GM19372 (cell line): ENCODE data around the gene FCRL5.

ENCODE experiments used
- ATAC-seq: cut with Tn5 transposase; IDR thresholded peaks from one replicate; pipeline ENCODE4 v1.9.1; 2021; ENCODE audit warnings: mild to moderate bottlenecking, low read depth, moderate library complexity; ENCODE audit not compliant: unreplicated experiment

Gene FCRL5

GRCh38 chr1:157532569-157532968 is 19.7 kb downstream of the FCRL5 start:
- no peak for ATAC-seq

DNA sequence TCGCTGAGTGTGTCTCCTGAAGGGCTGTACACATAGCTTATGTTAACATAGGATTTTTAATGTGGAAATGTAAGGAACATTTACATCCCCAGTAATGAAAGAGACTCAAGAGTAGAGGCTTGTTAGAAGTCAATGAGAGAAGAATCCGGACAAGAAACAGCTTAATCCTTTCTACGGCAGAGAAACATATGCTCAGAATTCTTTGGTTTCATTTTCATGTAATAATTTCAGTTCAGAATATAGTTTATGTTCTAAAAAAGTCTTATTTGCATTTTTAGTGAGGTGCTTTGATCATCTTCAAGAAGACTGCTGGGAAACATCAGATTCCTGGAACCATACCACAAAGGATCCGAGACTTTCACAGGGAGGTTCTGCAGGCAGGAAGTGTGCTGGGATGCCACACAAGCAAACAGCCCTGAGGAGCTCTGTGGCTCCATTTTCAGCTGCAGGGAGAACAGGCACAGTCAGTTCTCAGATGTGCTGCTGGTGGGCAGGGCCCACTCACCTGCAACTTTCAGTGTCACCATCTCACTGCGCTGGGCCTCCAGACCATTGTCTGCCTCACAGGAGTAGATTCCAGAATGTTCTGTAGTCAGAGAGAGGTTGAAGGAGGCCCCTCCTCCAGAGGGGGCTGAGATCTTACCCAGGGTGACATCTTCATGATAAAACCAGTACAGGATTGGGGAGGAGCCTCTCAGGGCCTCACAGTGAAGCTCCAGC is 28.4 kb downstream of the FCRL5 start:
- peak; percentile 61 for ATAC-seq

DNA sequence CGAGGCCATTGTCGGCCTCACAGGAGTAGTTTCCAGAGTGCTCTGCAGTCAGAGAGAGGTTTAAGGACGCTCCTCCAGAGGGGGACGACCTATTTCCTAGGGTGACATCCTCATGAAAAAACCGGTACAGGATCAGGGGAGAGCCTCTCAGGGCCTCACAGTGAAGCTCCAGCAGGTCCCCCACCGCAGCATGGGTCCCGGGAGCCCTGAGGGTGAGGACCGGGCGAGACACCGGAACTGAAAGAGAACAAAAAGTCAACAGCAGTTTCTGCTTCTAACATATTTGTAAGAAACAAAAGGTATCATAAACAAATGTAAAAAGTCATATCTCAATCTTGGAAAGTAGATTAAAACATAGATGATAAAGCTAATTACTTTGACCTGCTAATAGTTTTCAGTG is 31.3 kb downstream of the FCRL5 start:
- no peak for ATAC-seq

DNA sequence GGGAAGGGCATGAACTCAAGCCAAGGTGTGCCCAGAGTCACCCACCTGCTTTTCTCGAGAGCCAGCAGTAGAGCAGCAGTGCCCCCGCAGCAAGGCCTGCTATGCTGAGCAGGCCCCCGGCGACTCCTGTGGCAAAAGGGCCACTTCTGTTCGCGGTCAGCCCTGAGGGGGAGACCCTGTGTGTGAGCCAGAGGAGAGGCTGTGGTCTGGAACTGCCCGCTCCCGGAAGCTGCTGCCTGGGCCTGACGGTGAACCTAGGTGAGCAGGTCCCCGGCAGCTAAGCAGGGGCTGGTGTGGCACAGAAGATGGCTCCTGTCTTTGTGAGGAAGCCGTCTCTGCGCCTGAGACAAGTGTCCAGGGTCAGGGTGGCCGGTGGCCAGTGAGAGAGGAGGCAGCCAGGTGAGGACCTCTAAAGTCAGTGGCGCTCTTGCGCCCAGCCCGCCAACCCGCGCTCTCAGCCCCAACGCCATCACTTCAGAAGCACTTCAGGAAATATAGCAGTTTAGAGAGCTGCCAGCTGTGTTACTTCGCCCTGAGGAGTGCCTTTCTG is 31.9 kb downstream of the FCRL5 start:
- no peak for ATAC-seq

GRCh38 chr1:157519451-157519850 is 32.9 kb downstream of the FCRL5 start:
- ATAC-seq, result no peak

GRCh38 chr1:157517016-157517415 is 35.3 kb downstream of the FCRL5 start:
- ATAC-seq, result no peak

- ATAC-seq, result no peak
Observed at GRCh38 chr1:157515709-157516108, 36.6 kb downstream of the FCRL5 start.

GRCh38 chr1:157515141-157515540 is 37.2 kb downstream of the FCRL5 start:
- no peak for ATAC-seq

DNA sequence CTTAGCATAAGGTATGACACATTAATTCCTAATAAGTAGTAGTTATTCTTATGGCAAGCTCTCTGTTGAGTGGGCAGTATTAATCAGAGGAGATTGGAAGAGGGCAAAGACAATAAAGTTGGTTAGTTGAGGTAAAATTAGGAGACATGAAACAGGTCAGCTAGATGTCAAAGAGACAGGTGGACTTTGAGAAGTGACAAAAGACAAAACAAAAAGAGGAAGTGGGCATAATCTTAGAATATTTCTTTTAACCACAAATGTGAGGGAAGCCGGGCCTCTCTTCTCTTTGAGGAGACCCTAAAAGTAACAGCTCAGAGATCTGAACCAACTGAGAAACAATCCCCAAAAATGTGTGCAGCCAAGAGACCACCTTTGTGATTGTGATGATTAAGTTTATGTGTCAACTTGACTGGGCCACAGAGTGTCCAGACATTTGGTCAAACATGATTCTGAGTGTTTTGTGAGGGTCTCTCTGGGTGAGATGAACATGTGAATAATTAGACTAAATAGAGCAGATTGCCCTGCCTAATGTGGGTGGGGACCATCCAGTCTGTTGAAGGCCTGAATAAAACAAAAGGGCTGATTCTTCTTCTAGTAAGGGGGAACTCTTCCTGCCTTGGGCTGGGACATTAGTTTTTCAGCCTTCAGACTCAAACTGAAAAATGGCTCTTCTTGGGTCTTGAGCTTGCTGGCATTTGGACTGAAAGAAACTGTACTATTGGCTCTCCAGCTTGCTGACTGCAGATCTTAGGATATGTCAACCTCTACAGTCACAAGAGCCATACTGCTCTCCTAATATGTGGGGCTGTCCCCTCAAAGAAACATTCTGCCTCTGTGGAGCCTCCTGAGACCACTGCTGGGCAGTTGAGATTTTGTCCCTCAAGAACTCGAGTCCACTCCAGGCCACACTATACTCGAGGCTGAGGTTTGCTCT is 40.0 kb downstream of the FCRL5 start:
- ATAC-seq, result peak; percentile 65

GRCh38 chr1:157509546-157510232 is 42.6 kb downstream of the FCRL5 start:
- no peak for ATAC-seq

DNA sequence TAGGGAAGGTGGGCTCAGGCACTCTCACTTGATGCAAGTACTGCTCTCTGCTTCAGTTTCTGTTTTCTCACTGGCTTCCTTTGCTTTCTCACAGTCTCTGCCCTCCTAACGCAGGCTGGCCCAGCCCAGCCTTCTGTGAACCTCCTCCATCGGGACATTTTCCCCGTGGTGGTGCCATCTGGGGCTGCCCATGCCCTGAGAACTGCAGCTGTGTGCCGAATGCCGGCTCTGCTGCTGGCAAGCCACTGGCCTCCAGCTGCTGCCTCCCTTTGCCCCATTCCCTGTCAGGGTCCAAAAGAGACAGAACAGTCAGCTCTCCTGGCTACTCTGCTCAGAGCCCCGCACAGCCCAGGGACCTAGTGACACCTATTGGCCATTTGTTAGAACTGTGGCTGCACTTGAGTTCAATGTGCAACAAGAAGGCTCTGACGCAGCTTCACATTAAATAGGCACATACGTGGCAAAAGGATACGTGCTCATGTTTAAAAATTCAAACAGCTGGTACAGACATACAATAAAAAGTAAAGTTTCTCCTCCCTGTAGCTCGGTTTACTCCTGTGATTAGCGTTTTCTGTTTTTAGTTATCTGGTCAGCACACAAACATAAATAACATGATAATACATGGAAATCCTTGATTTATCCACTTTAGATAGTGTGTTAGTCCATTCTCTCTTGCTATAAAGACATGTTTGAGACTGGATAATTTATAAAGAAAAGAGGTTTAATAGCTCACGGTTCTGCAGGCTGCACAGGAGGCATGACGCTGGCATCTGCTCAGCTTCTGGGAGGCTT is 46.6 kb downstream of the FCRL5 start:
- peak; percentile 89 for ATAC-seq

GRCh38 chr1:157504646-157505045 is 47.7 kb downstream of the FCRL5 start:
- ATAC-seq, result no peak

GRCh38 chr1:157499521-157499920 is 52.8 kb downstream of the FCRL5 start:
- ATAC-seq, result no peak

DNA sequence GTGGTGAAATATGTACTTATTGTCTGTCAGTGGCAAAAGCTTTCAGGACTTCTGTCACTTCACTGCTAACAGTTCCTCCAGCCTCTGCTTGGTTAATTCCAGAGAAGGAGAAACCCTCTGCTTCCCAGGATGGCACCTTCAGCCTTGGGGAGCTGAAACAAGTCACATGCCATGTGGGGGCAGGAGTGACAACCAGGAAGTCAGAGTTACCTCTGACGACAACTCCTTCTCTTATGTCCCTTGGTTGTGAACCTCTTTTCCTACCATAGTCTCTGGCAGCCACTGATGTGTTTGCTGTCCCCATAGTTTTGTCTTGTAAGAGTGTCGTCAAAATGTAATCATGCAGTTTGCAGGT is 53.6 kb downstream of the FCRL5 start:
- no peak for ATAC-seq

- no peak for ATAC-seq
Observed at GRCh38 chr1:157497987-157498735, 54.2 kb downstream of the FCRL5 start.

DNA sequence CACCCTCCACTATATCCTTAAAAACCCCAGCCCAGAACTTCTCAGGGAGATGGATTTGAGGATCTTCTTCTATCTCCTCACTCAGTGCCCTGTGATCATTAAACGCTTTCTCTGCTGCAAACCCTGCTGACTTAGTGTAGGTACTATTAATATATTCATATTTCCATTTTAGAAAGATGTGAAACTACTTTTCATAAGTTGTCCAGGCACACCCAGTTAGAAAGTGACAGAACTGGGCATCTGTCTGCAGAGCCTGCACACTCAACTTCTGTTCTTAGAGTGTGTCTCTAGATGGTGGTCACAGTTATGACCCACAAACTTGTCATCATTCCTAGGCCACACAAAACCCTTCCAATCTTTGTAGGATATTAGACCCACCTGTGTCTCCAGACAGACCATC is 55.0 kb downstream of the FCRL5 start:
- no peak for ATAC-seq

DNA sequence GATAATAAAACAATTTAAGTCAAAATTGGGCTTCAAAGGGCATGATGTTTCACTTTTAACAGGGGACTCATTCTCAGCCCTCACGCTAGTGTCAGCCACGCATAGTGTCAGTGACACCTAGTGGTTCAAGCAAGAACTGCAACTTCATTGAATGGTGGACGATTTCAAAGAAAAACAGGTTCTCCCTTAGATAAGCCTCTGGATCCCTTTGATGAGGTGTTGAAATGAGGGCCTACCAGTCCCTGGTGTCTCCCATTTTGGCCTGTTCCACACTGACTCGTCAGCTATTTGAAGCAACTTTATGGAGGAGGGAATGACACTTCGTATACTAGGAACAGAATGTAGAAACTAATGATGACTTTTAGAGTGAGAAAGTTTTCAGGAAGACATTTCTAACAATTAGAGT is 56.2 kb downstream of the FCRL5 start:
- no peak for ATAC-seq

DNA sequence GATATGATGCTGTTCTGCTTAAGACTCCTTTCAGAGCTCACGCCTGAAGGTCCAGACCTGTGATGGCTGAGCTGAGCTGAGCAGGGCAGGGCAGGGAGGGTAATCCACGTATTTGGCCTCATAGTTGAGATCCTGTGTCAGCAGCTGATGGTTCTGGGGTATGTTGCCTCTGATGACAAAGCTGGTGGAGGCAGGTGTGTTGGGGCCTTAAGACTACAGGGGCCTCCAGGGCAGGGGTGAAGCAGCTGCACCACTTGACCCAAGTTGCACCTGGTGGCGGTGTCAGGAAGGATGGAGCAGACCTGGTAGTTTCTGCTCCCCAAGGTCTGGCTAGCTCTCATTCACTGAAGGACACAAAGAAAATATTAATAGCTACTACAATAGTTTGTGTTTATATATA is 57.0 kb downstream of the FCRL5 start:
- no peak for ATAC-seq

- no peak for ATAC-seq
Observed at GRCh38 chr1:157494093-157494492, 58.2 kb downstream of the FCRL5 start.
